GM18519 (cell line): ENCODE measurements around the gene SRA1.
A peak's percentile ranks its signal among the peaks of the same experiment; 100 is the strongest.

ENCODE experiments used
- ATAC-seq: cut with Tn5 transposase; IDR thresholded peaks from one replicate; pipeline ENCODE4 v1.9.1; 2021; ENCODE audit warnings: mild to moderate bottlenecking, moderate library complexity; ENCODE audit not compliant: unreplicated experiment, low FRiP score

The SRA1 gene

DNA sequence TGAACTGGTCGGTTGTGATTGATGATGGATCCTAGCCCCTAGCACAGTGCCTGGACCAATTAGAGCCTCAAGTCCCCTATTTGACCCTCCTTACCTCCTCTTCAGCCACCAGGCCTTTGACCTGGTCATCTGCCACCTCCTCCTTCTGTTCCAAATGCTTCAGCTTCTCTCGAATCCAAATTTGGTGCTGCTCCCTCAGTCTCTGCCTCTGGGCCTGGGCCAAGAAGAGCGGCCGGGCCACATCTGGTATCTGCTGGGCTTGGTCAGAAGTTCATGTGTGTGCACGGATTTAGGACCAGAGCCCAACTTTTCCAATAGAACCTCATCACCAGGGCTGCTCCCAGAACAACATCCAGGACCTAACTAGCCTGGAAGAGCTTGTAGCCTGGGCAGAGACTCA is 13.8 kb upstream of the SRA1 start:
- no peak for ATAC-seq

GRCh38 chr5:140570488-140570887 is 13.2 kb upstream of the SRA1 start:
- ATAC-seq: no peak

GRCh38 chr5:140570058-140570457 is 12.8 kb upstream of the SRA1 start:
- ATAC-seq: no peak

- no peak for ATAC-seq
Measured at GRCh38 chr5:140569197-140569596, 11.9 kb upstream of the SRA1 start.

GRCh38 chr5:140568443-140569063 is 11.3 kb upstream of the SRA1 start:
- no peak for ATAC-seq

DNA sequence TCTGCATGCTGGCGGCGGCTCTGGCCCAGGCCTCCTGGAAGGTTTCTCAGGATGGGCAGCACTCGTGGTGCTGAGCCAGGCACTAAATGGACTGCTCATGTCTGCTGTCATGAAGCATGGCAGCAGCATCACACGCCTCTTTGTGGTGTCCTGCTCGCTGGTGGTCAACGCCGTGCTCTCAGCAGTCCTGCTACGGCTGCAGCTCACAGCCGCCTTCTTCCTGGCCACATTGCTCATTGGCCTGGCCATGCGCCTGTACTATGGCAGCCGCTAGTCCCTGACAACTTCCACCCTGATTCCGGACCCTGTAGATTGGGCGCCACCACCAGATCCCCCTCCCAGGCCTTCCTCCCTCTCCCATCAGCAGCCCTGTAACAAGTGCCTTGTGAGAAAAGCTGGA is 10.6 kb upstream of the SRA1 start:
- ATAC-seq: no peak

GRCh38 chr5:140567136-140567818 is 10.0 kb upstream of the SRA1 start:
- ATAC-seq: no peak

GRCh38 chr5:140566665-140567064 is 9.4 kb upstream of the SRA1 start:
- ATAC-seq: no peak

- no peak for ATAC-seq
Measured at GRCh38 chr5:140565780-140566095, 8.5 kb upstream of the SRA1 start.

DNA sequence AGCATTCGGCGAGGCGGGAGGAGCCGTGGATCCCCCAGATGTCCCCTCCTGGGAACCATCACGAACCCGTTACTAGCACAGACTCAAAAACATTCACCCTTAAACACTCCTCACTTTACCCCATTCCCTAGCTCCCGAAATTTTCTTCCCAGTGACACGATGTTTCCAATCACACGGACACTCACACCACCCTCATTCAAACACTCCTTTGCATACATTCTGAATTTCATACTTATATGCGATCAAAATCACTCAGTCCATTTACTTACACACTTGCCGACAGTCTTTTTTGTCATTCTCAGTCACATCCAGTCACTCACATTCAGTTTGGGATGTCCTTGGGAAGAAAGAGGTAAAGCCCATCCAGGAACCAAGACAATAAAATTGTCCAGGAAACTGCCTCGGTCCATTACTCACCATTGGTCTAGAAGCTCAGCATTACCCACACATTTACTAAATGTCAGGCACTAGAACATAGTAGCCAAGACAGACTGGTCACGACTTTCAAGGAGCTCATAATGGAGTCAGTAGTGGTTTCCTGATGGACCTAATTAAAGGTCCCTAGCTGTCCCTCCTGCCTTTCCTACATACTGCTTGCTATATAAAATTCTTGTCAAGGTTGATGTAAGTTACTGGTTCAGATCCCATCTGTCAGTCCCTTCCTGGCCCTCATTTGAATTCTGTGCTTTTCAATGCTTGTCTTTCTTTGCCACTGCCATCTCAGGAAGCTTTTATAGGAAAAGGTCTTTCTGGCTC is 7.9 kb upstream of the SRA1 start:
- no peak for ATAC-seq

GRCh38 chr5:140564196-140565023 is 7.1 kb upstream of the SRA1 start, which contains the start of the genes APBB3 and SLC35A4:
TSS of gene APBB3 (minus strand) at chr5:140564598. CDS start at chr5:140564245, 353 bp downstream.
TSS of gene SLC35A4 (plus strand) at chr5:140564828. CDS start at chr5:140567170, 2,342 bp downstream.
- peak; percentile 82 for ATAC-seq

DNA sequence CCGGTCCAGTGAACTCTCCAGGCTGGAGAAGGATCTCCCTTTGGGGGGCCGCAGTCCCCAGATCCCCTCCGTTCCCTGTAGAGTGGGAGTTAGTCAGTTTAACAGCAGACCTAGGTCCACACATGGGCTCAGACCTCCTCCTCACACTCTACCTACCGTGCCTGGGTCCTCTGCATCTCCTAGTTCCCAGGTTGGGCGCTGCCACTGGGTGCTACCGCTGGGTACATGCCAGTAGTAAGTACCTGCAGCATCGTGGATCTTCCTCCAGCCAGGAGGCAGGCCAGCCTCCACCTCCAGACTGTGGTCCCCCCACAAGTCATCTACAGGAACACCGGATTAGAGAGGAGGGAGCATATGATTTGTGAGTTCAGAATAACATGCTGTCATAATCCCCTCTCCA is 6.3 kb upstream of the SRA1 start:
- ATAC-seq: no peak

- ATAC-seq: no peak
Measured at GRCh38 chr5:140561753-140562523, 4.7 kb upstream of the SRA1 start.

- no peak for ATAC-seq
Measured at GRCh38 chr5:140560227-140560626, 3.0 kb upstream of the SRA1 start.

DNA sequence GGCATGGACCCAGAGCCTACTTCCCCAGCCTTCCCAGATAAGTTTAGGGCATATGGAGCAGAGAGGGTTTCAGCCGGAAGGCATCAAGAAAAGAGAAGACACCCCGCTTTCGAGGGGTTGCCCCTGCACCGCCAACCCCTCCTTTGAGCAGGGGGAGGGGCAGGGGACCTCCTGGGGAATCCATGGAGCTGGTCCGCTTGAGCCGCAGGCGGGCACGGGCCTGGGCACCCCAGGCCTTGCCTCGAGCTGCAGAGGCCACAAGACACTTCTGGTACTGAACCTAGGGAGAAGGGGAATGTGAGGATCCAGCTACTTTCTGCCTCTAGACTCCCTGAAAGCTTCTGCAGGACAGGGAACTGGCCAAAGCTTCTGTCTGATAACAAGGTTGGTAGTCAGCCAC is 1.3 kb upstream of the SRA1 start:
- ATAC-seq: no peak

GRCh38 chr5:140557965-140558364 is 692 bp upstream of the SRA1 start:
- ATAC-seq: no peak

DNA sequence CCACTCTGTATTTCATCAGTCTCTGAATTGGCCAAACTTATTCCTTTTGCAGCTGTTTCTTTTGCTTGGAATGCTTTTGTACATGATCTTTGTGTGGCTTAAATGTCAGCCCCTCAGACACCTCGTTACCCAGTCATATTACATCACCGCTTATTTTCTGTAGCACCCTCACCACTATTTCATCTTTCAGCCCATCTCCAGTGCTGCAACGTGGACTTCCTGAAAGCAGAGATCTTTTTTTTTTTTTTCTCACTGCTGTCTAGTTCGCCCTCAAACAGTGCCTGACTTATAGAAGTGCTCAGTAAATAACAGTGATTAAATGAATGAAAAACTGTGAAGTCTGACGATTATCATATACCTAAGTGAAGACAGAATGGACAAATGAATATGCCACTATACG is 835 bp downstream of the SRA1 start:
- no peak for ATAC-seq

DNA sequence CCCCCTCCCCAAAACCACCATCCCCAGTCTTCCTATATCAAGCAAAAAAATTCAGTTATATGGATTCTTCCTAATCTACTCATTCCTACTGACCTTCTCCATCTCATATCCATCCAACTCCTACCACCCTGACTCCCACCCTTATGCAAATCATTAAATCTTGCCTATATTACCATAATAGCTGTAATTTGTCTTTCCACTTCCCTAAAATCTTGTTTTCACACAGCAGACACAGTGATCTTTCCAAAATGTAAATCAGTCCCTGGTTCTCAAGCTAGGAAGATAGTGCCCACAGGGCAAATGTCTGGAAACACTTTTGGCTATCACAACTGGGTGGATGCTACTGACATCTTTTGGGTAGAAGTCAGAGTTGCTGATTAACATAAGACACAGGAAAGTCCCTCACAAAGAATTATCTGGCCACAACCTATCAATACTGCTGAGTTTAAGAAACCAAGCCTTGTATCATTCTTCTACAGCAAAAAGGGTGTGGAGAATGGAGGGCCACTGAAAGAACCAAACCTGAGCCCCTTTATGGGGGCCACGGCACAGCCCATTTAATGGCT is 1.4 kb downstream of the SRA1 start:
- ATAC-seq: no peak

- no peak for ATAC-seq
Measured at GRCh38 chr5:140554454-140554853, 2.8 kb downstream of the SRA1 start.

- ATAC-seq: no peak
Measured at GRCh38 chr5:140553657-140554056, 3.6 kb downstream of the SRA1 start.
